ENCODE measurements around the gene IMPA2. TPM values are rescaled to one million over a fixed set of nuclear protein-coding genes. Genes with fewer than 3 reads are reported as not detected.

Gene IMPA2
- total RNA-seq, 1 donor from 2014 or later, result 53.4 TPM

DNA sequence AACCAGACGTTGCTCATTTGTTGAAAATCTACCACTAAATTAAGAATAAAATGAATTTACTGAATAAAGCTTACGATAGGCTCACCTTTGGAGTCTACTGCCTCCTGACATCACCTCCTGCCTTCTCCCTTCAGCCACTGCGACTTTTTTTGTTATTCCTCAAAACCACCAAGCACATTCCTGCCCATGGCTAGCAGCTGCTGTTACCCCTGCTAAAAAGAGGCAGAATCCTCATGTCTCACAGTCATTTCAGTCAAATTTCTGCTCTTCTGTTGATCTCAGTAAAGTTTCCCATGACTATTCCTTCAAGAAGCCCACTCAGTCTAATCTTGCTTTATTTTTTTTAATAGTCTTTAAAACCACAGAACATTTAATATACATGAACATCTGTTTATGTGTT is 71.6 kb downstream of the IMPA2 start:
- peaks cover 15% of the 10 kb centered on the region for H3K27me3 Mint-ChIP-seq
- no peaks in the 10 kb centered on the region for H3K9me3 Mint-ChIP-seq (ENCODE audit: low read depth)
- DNase-seq (ENCODE audit: low spot score, unreplicated experiment), result no peak
- TF ChIP-seq, protein P1, sequence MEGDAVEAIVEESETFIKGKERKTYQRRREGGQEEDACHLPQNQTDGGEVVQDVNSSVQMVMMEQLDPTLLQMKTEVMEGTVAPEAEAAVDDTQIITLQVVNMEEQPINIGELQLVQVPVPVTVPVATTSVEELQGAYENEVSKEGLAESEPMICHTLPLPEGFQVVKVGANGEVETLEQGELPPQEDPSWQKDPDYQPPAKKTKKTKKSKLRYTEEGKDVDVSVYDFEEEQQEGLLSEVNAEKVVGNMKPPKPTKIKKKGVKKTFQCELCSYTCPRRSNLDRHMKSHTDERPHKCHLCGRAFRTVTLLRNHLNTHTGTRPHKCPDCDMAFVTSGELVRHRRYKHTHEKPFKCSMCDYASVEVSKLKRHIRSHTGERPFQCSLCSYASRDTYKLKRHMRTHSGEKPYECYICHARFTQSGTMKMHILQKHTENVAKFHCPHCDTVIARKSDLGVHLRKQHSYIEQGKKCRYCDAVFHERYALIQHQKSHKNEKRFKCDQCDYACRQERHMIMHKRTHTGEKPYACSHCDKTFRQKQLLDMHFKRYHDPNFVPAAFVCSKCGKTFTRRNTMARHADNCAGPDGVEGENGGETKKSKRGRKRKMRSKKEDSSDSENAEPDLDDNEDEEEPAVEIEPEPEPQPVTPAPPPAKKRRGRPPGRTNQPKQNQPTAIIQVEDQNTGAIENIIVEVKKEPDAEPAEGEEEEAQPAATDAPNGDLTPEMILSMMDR (IDR thresholded peaks at IDR 0.05; ENCODE audit: unreplicated experiment), result no peak
- H3K36me3 Mint-ChIP-seq (ENCODE audit: insufficient read depth), result no peaks in the 10 kb centered on the region
- no peaks in the 10 kb centered on the region for H3K4me1 Mint-ChIP-seq (ENCODE audit: low read depth)
- H3K4me3 Mint-ChIP-seq (ENCODE audit: low read depth), result no peak overlapping the region
- H3K27ac Mint-ChIP-seq, result no peak overlapping the region

DNA sequence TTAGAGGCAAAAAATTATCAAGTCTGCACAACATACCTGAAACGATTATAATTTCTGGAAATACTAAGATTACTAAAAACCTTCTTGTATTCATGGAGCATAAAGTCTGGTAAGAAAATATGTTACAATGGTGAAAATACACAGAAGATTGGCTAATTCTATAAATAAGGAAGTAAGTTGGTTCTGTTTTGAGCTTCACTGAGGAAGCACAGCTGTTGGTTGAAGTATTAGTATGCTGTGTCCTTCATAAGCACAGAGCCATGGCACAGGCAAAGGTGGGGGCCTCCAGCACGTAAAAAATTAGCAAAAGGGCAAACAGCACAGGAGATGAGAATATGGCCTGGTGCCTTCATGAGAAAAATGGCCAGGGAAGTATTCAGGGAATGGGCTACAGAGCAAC is 72.0 kb downstream of the IMPA2 start:
- no peaks in the 10 kb centered on the region for H3K4me1 Mint-ChIP-seq (ENCODE audit: low read depth)
- H3K27ac Mint-ChIP-seq, result no peak overlapping the region
- H3K9me3 Mint-ChIP-seq (ENCODE audit: low read depth), result no peaks in the 10 kb centered on the region
- peaks cover 15% of the 10 kb centered on the region for H3K27me3 Mint-ChIP-seq
- TF ChIP-seq, protein P1 (IDR thresholded peaks at IDR 0.05; ENCODE audit: unreplicated experiment), result no peak
- no peak for DNase-seq (ENCODE audit: low spot score, unreplicated experiment)
- H3K4me3 Mint-ChIP-seq (ENCODE audit: low read depth), result no peak overlapping the region
- H3K36me3 Mint-ChIP-seq (ENCODE audit: insufficient read depth), result no peaks in the 10 kb centered on the region

DNA sequence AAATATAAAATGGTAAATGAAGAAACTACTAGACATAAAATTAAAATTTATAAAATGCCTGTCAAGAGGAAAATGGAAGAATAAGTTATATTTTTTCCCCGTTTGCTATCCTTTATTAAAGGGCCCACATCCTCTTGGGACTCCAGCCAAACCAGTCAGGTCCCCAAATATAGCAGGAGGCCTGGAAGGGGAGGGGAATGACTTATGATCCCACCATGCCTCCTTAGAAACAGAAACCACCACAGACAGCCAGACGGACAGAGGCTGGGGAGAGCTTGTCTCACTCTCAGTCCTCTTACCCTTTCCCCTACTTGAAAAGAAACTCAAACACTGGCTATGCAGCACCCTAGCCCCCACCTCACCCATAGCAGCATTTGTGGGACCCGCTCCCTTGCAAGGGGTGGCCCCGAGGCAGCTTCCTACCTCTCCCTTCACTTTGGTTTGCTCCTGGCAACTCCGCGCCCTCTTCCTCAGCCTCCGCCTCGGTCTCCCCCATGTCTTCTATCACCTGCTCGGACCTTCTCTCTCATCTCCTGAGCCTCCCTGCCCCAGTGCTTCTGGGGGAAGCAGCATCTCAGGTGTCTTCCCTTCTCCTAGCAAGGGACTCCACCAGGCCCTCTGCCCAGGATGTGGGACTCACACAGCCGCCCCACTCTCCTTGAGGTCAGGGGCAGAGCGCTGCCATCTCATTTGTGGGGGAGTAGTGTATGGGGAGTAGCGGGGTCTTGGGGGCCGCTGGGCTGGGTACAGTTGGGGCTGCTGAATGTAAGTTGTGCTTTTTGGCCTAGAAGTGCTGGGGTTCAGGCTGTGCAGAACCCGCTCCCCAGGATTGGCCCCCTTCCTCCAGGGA is 75.0 kb downstream of the IMPA2 start:
- Mint-ChIP-seq H3K27me3 (peaks cover 4% of the 10 kb centered on the region), H3K4me3 (ENCODE audit: low read depth) (no peak overlapping the region), H3K4me1 (ENCODE audit: low read depth) (no peaks in the 10 kb centered on the region), H3K27ac (no peak overlapping the region), H3K9me3 (ENCODE audit: low read depth) (no peaks in the 10 kb centered on the region), H3K36me3 (ENCODE audit: insufficient read depth) (no peaks in the 10 kb centered on the region)
- TF ChIP-seq, protein P1 (IDR thresholded peaks at IDR 0.05; ENCODE audit: unreplicated experiment), result no peak
- no peak for DNase-seq (ENCODE audit: low spot score, unreplicated experiment)

DNA sequence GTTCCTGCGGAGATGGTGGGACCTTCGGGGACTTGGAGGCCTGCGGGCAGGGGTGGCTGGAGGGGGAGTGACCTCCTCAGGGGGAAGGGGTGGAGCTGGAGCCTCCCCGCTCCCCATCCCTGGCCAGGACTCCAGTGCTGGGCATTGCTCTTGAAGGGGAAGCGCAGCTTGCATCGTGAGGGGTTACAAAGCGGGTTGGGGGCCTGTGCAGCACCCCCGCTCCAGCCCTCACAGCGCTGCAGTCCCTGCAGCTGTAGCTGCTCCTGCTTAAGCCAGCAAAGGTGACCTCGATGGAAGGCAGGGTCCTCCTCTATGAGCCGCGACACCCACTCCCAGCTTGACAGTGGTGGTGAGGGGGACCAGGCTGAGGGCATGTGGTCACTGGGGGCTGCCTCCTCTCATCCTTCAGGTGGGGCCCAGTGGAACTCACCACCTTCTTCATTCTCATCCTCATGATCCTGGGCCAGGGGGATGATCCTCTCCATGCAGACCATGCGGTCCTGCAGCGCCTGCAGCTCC is 75.6 kb downstream of the IMPA2 start:
- no peak overlapping the region for H3K27ac Mint-ChIP-seq
- TF ChIP-seq, protein P1 (IDR thresholded peaks at IDR 0.05; ENCODE audit: unreplicated experiment), result no peak

DNA sequence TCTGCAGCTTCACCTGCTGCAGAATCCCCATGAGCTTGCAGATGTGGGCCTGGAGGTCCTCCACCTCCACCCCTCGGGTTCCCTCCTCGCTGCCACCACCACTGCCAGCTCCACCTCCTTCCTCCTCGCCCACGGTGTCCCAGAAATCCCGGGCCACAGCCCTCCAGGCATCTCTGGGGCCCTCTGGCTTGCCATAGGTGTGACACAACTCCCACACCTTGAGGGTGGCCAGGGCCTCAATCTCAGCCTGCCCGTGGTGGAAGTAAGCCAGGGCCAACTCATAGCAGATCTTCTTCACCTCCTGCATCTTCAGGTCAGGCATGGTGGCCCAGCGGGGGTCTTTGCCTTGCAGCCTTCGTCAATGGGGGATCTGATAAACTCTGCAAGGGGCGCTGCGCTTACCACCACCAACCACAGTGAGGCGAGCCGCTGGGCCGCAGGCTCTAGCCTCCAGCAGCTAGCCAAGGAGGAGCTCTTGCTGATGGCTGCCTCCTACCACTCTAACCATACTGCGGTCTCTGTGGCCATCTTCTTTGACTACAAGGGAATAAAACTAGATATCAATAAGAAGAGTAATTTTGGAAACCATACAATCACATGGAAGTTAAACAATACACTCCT is 76.2 kb downstream of the IMPA2 start:
- Mint-ChIP-seq H3K9me3 (ENCODE audit: low read depth) (no peaks in the 10 kb centered on the region), H3K36me3 (ENCODE audit: insufficient read depth) (no peaks in the 10 kb centered on the region), H3K27me3 (peaks cover 4% of the 10 kb centered on the region), H3K4me1 (ENCODE audit: low read depth) (no peaks in the 10 kb centered on the region), H3K27ac (no peak overlapping the region), H3K4me3 (ENCODE audit: low read depth) (no peak overlapping the region)
- TF ChIP-seq, protein P1 (IDR thresholded peaks at IDR 0.05; ENCODE audit: unreplicated experiment), result no peak
- no peak for DNase-seq (ENCODE audit: low spot score, unreplicated experiment)

More for the DNA sequence above, 75.6 kb downstream of the IMPA2 start:
- no peak overlapping the region for H3K4me3 Mint-ChIP-seq (ENCODE audit: low read depth)
- no peak for DNase-seq (ENCODE audit: low spot score, unreplicated experiment)
- H3K4me1 Mint-ChIP-seq (ENCODE audit: low read depth), result no peaks in the 10 kb centered on the region
- no peaks in the 10 kb centered on the region for H3K9me3 Mint-ChIP-seq (ENCODE audit: low read depth)
- H3K27me3 Mint-ChIP-seq, result peaks cover 4% of the 10 kb centered on the region
- no peaks in the 10 kb centered on the region for H3K36me3 Mint-ChIP-seq (ENCODE audit: insufficient read depth)
